ENCODE results near the gene AGBL1.

Gene AGBL1

GRCh38 chr15:86630946-86631345 lies 551.3 kb downstream of the AGBL1 start:
- no peak for DNase-seq (ENCODE audit: low read depth in 1 of 2, low spot score in 1 of 2)

- DNase-seq (ENCODE audit: low read depth in 1 of 2, low spot score in 1 of 2) = no peak
Measured at GRCh38 chr15:86634146-86634545, 554.5 kb downstream of the AGBL1 start.

- no peak for DNase-seq (ENCODE audit: low read depth in 1 of 2, low spot score in 1 of 2)
Measured at GRCh38 chr15:86634992-86635638, 555.4 kb downstream of the AGBL1 start.

- no peak for DNase-seq (ENCODE audit: low read depth in 1 of 2, low spot score in 1 of 2)
Measured at GRCh38 chr15:86644339-86644738, 564.7 kb downstream of the AGBL1 start.

- no peak for DNase-seq (ENCODE audit: low read depth in 1 of 2, low spot score in 1 of 2)
Measured at GRCh38 chr15:86645925-86646500, 566.3 kb downstream of the AGBL1 start.

- DNase-seq (ENCODE audit: low read depth in 1 of 2, low spot score in 1 of 2) = no peak
Measured at GRCh38 chr15:86647810-86648440, 568.3 kb downstream of the AGBL1 start.

GRCh38 chr15:86649277-86649676 lies 569.6 kb downstream of the AGBL1 start:
- DNase-seq (ENCODE audit: low read depth in 1 of 2, low spot score in 1 of 2) = no peak

- DNase-seq (ENCODE audit: low read depth in 1 of 2, low spot score in 1 of 2) = no peak
Measured at GRCh38 chr15:86650094-86650493, 570.4 kb downstream of the AGBL1 start.

GRCh38 chr15:86653344-86654197 lies 573.9 kb downstream of the AGBL1 start:
- DNase-seq (ENCODE audit: low read depth in 1 of 2, low spot score in 1 of 2) = no peak

- no peak for DNase-seq (ENCODE audit: low read depth in 1 of 2, low spot score in 1 of 2)
Measured at GRCh38 chr15:86654501-86654900, 574.8 kb downstream of the AGBL1 start.

GRCh38 chr15:86657305-86657704 lies 577.6 kb downstream of the AGBL1 start:
- no peak for DNase-seq (ENCODE audit: low read depth in 1 of 2, low spot score in 1 of 2)

- DNase-seq (ENCODE audit: low read depth in 1 of 2, low spot score in 1 of 2) = no peak
Measured at GRCh38 chr15:86659724-86660411, 580.2 kb downstream of the AGBL1 start.

GRCh38 chr15:86661580-86661979 lies 581.9 kb downstream of the AGBL1 start:
- DNase-seq (ENCODE audit: low read depth in 1 of 2, low spot score in 1 of 2) = no peak

GRCh38 chr15:86663304-86663703 lies 583.6 kb downstream of the AGBL1 start:
- no peak for DNase-seq (ENCODE audit: low read depth in 1 of 2, low spot score in 1 of 2)

- DNase-seq (ENCODE audit: low read depth in 1 of 2, low spot score in 1 of 2) = no peak
Measured at GRCh38 chr15:86663979-86664378, 584.3 kb downstream of the AGBL1 start.

- DNase-seq (ENCODE audit: low read depth in 1 of 2, low spot score in 1 of 2) = no peak
Measured at GRCh38 chr15:86664581-86664980, 584.9 kb downstream of the AGBL1 start.

- no peak for DNase-seq (ENCODE audit: low read depth in 1 of 2, low spot score in 1 of 2)
Measured at GRCh38 chr15:86676002-86676401, 596.3 kb downstream of the AGBL1 start.

- DNase-seq (ENCODE audit: low read depth in 1 of 2, low spot score in 1 of 2) = no peak
Measured at GRCh38 chr15:86677278-86677677, 597.6 kb downstream of the AGBL1 start.

GRCh38 chr15:86685263-86685662 lies 605.6 kb downstream of the AGBL1 start:
- DNase-seq (ENCODE audit: low read depth in 1 of 2, low spot score in 1 of 2) = no peak

- DNase-seq (ENCODE audit: low read depth in 1 of 2, low spot score in 1 of 2) = no peak
Measured at GRCh38 chr15:86689006-86689405, 609.3 kb downstream of the AGBL1 start.

- DNase-seq (ENCODE audit: low read depth in 1 of 2, low spot score in 1 of 2) = no peak
Measured at GRCh38 chr15:86690566-86690965, 610.9 kb downstream of the AGBL1 start.

Measured in activated T-helper 1 cell treated with anti-CD3 and anti-CD28 coated beads, Interleukin-2, amount 50 U/mL, for 16 hours (primary cell).